GM12878 (cell line): ENCODE results near the gene NLGN2. TPM values are rescaled to one million over a fixed set of nuclear protein-coding genes. Genes with fewer than 3 reads are reported as not detected.

ENCODE experiments used
- ATAC-seq: fragments of 200-7000 bp; cut with Tn5 transposase; 3 replicates; pipeline ENCODE4 v1.9.1; 2020; ENCODE audit warnings: mild to moderate bottlenecking, moderate library complexity
- BruUV-seq: library from RNA; stranded (reverse); fragments of 400-500 nt; replicated peaks from 2 replicates; lab custom pipeline; 2021; lab: Mats Ljungman, UMichigan
- CTCF ChIA-PET: fragments of 300-600 bp; sonication (Branson Sonifier 250); formaldehyde crosslinking; extraction: SDS; loops from one replicate; lab custom pipeline; 2021; ENCODE audit warnings: inconsistent platforms; lab: Yijun Ruan, JAX
- POLR2A ChIA-PET: fragments of 350-600 bp; formaldehyde crosslinking; extraction: SDS; loops from one replicate; lab custom pipeline; 2021; ENCODE audit warnings: inconsistent platforms; lab: Charles Lee
- RAD21 ChIA-PET: fragments of 300-600 bp; sonication (Branson Sonifier 250); formaldehyde crosslinking; loops from one replicate; lab custom pipeline; 2023; ENCODE audit warnings: antibody characterized with exemption; ENCODE audit not compliant: unreplicated experiment; lab: Charles Lee
- SMC1A ChIA-PET: fragments of 300-600 bp; sonication (Branson Sonifier 250); formaldehyde crosslinking; loops from one replicate; lab custom pipeline; 2023; ENCODE audit not compliant: unreplicated experiment, uncharacterized antibody; lab: Charles Lee
- DNase-seq: peaks from one replicate; pipeline ENCODE4 v3.0.0-alpha.2; 2011; ENCODE audit warnings: low read depth, low spot score
- FAIRE-seq: peaks from 3 replicates; lab custom pipeline; 2011; peaks lifted over from hg19 to GRCh38; lab: Jason Lieb, UNC
- H2AFZ ChIP-seq: 2 replicates; pipeline ENCODE4 v1.6.0; 2011; ENCODE audit warnings: low read depth, low read length, control low read depth; ENCODE audit not compliant: control insufficient read depth
- H3K27ac ChIP-seq: 2 replicates; pipeline ENCODE4 v1.5.1; 2011; ENCODE audit warnings: control low read depth; ENCODE audit not compliant: control insufficient read depth, insufficient read depth
- H3K27me3 ChIP-seq, 2 experiments: replicated peaks in 1 of 2; 2 replicates each; pipeline versions ENCODE4 v1.6.0 to v1.6.1; 2011; ENCODE audit warnings: low read length in 1 of 2; ENCODE audit not compliant: control insufficient read depth in 2 of 2, insufficient read depth in 2 of 2
- H3K36me3 ChIP-seq, 2 experiments: 2 replicates each; pipeline ENCODE4 v1.5.1; 2011; ENCODE audit warnings: low read length in 1 of 2; ENCODE audit not compliant: control insufficient read depth in 2 of 2, insufficient read depth in 2 of 2
- H3K4me1 ChIP-seq: 2 replicates; pipeline ENCODE4 v1.6.1; 2011; ENCODE audit warnings: mild to moderate bottlenecking, low read length, moderate library complexity, mixed read lengths; ENCODE audit not compliant: control insufficient read depth, insufficient read depth
- H3K4me2 ChIP-seq: 2 replicates; pipeline ENCODE4 v1.6.0; 2011; ENCODE audit warnings: control low read depth; ENCODE audit not compliant: control insufficient read depth, insufficient read depth
- H3K4me3 ChIP-seq: fragments of 200-600 bp; sonication (generic); 2 replicates; pipeline ENCODE4 v1.5.1; 2016
- H3K79me2 ChIP-seq: 2 replicates; pipeline ENCODE4 v1.6.0; 2011; ENCODE audit warnings: low read length; ENCODE audit not compliant: control insufficient read depth, insufficient read depth
- H3K9ac ChIP-seq: 2 replicates; pipeline ENCODE4 v1.8.0; 2011; ENCODE audit warnings: low read length, control low read depth, mixed read lengths; ENCODE audit not compliant: control insufficient read depth, insufficient read depth
- H3K9me3 ChIP-seq: replicated peaks from 3 replicates; pipeline ENCODE4 v1.5.1; 2011; ENCODE audit warnings: mild to moderate bottlenecking, low read length; ENCODE audit not compliant: control insufficient read depth, insufficient read depth
- H4K20me1 ChIP-seq: 2 replicates; pipeline ENCODE4 v1.6.0; 2011; ENCODE audit not compliant: control insufficient read depth, insufficient read depth
- BCL3 ChIP-seq: IDR thresholded peaks from 2 replicates; pipeline ENCODE4 v1.6.1; 2011; ENCODE audit warnings: borderline replicate concordance, low read depth, mild to moderate bottlenecking, moderate library complexity, low read length; ENCODE audit not compliant: insufficient read depth, poor library complexity, severe bottlenecking
- CHD1 ChIP-seq: IDR thresholded peaks from 2 replicates; pipeline ENCODE4 v1.6.1; 2012; ENCODE audit warnings: low read depth, low read length, improper control_type of control experiment
- HDAC2 ChIP-seq: fragments of 200-600 bp; sonication (generic); IDR thresholded peaks from 2 replicates; pipeline ENCODE4 v1.6.1; 2017
- HDAC6 ChIP-seq: fragments of 200-600 bp; sonication (generic); IDR thresholded peaks from one replicate; pipeline ENCODE4 v1.8.0; 2017; ENCODE audit warnings: antibody characterized with exemption; ENCODE audit not compliant: unreplicated experiment
- HSF1 ChIP-seq: fragments of 150-350 bp; IDR thresholded peaks from 2 replicates; pipeline ENCODE4 v1.6.1; 2014; ENCODE audit warnings: mild to moderate bottlenecking, low read depth, low read length
- IKZF2 ChIP-seq, 2 experiments: fragments of 450-650 bp; IDR thresholded peaks; 2 replicates each; pipeline ENCODE4 v1.6.1; 2017; ENCODE audit warnings: mild to moderate bottlenecking in 2 of 2, moderate library complexity in 2 of 2
- LARP7 ChIP-seq: fragments of 450-650 bp; IDR thresholded peaks from 2 replicates; pipeline ENCODE4 v1.6.1; 2017; ENCODE audit warnings: mild to moderate bottlenecking
- PML ChIP-seq: IDR thresholded peaks from 2 replicates; pipeline ENCODE4 v1.6.1; 2012; ENCODE audit warnings: low read length, inconsistent platforms
- POLR2A ChIP-seq: IDR thresholded peaks from 2 replicates; pipeline ENCODE4 v1.6.1; 2011; ENCODE audit warnings: low read depth, mild to moderate bottlenecking, low read length
- RBBP5 ChIP-seq: fragments of 200-600 bp; sonication (generic); conservative IDR thresholded peaks from 2 replicates; pipeline ENCODE4 v1.6.1; 2016
- SMAD1 ChIP-seq: fragments of 450-650 bp; IDR thresholded peaks from 2 replicates; pipeline ENCODE4 v1.6.1; 2018; ENCODE audit warnings: mild to moderate bottlenecking, low read depth; ENCODE audit not compliant: partially characterized antibody
- SUPT20H ChIP-seq: IDR thresholded peaks from 2 replicates; pipeline ENCODE4 v1.6.1; 2011; ENCODE audit warnings: low read depth, mild to moderate bottlenecking, low read length, moderate library complexity, borderline replicate concordance; ENCODE audit not compliant: control insufficient read depth
- TCF7 ChIP-seq: IDR thresholded peaks from 2 replicates; pipeline ENCODE4 v1.6.1; 2014; ENCODE audit warnings: antibody characterized with exemption, borderline replicate concordance
- ZNF207 ChIP-seq: fragments of 450-650 bp; IDR thresholded peaks from 2 replicates; pipeline ENCODE4 v1.6.1; 2014; ENCODE audit warnings: antibody characterized with exemption, mild to moderate bottlenecking, borderline replicate concordance
- ZNF24 ChIP-seq: fragments of 450-650 bp; IDR thresholded peaks from 2 replicates; pipeline ENCODE4 v1.6.1; 2017; ENCODE audit warnings: antibody characterized with exemption, mild to moderate bottlenecking
- WGBS: methylation state at CpG from one replicate; pipeline ENCODE4 v1.1.6; 2016; ENCODE audit warnings: low lambda C conversion rate; ENCODE audit not compliant: insufficient replicate concordance, insufficient coverage; ENCODE audit errors: missing lambda C conversion rate; 5-methylcytosine and 5-hydroxymethylcytosine counted together
- in situ Hi-C: fragments of 300-500 bp; cut with MboI; formaldehyde crosslinking; loops from 9 replicates; pipeline ENCODE4 v1.14.3; 2018; ENCODE audit warnings: mixed read lengths
- intact Hi-C: fragments of 100-400 bp; cut with micrococcal nuclease; formaldehyde crosslinking; loops from one replicate; pipeline ENCODE4 v1.14.2; 2022; ENCODE audit not compliant: unreplicated experiment
- polyA plus RNA-seq, 11 experiments: library from polyadenylated mRNA; depleted of rRNA in 4 of 11; unstranded in 6 of 11; stranded (reverse) in 5 of 11; fragments of >200 nt; fragmentation: Nextera tagmentation in 4 of 11; fragmentation: Illumina TruSeq in 1 of 11; extraction: Ambion mirVana in 4 of 11; extraction: Trizol in 1 of 11; gene quantifications; 1 replicate in 1 of 11; 2 replicates in 10 of 11; pipeline versions ENCODE4 v1.2.1 to v1.2.3, GENCODE V29; 2011 to 2016; ENCODE audit warnings: inconsistent platforms in 2 of 11, missing spikeins in 2 of 11, low read depth in 1 of 11
- total RNA-seq, 4 experiments: library from RNA; depleted of rRNA in 3 of 4; stranded (reverse); fragments of >200 nt in 3 of 4; fragmentation: Illumina TruSeq in 1 of 4; extraction: Trizol in 1 of 4; gene quantifications; 2 replicates each; pipeline versions ENCODE4 v1.2.1 to v1.2.3, GENCODE V29; 2013 to 2021
- TF ChIP-seq, protein P1 (sequence below): IDR thresholded peaks from 2 replicates; pipeline ENCODE4 v1.6.1; 2012; ENCODE audit warnings: low read depth, low read length, improper control_type of control experiment
- TF ChIP-seq, protein P2 (sequence below): IDR thresholded peaks from 2 replicates; pipeline ENCODE4 v1.6.1; 2011; ENCODE audit warnings: borderline replicate concordance, low read depth, mild to moderate bottlenecking, moderate library complexity, mixed read lengths, low read length; ENCODE audit not compliant: insufficient read depth; ENCODE audit errors: extremely low read length
- TF ChIP-seq, protein P3 (sequence below): IDR thresholded peaks from 2 replicates; pipeline ENCODE4 v1.6.1; 2011; ENCODE audit warnings: low read depth, mild to moderate bottlenecking, low read length, moderate library complexity, borderline replicate concordance; ENCODE audit errors: extremely low read depth

The NLGN2 gene
- total and polyA plus RNA-seq, 10 of the 15 experiments (the other 5 are each of a cell fraction or from before 2014, with no cell fraction given) = 0.02 to 0.87 (median 0.11) TPM; not detected in 2

GRCh38 chr17:7408252-7408727 is 645 bp downstream of the NLGN2 start (continued):
- TF ChIP-seq, protein P1, sequence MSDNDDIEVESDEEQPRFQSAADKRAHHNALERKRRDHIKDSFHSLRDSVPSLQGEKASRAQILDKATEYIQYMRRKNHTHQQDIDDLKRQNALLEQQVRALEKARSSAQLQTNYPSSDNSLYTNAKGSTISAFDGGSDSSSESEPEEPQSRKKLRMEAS = no peak
- no peak for TF ChIP-seq POLR2A

- H3K4me3 ChIP-seq = no peak overlapping the region
- no peak for ATAC-seq
- no peak overlapping the region for H3K9ac ChIP-seq
- in situ Hi-C loops = no loop called here
- BruUV-seq = no TSS peak
- H4K20me1 ChIP-seq = no peaks in the 10 kb centered on the region
- H3K4me1 ChIP-seq = no peaks in the 10 kb centered on the region
- RAD21 ChIA-PET = no interaction called here
- TF ChIP-seq TCF7 (no peak), ZNF24 (no peak), ZNF207 (no peak), SUPT20H (no peak), HDAC2 (no peak), IKZF2 (IDR thresholded peaks at IDR 0.05) (no peak), HDAC6 (no peak), HSF1 (no peak), SMAD1 (no peak), PML (no peak), CHD1 (no peak), LARP7 (no peak), RBBP5 (no peak), BCL3 (no peak)
- TF ChIP-seq, protein P2, sequence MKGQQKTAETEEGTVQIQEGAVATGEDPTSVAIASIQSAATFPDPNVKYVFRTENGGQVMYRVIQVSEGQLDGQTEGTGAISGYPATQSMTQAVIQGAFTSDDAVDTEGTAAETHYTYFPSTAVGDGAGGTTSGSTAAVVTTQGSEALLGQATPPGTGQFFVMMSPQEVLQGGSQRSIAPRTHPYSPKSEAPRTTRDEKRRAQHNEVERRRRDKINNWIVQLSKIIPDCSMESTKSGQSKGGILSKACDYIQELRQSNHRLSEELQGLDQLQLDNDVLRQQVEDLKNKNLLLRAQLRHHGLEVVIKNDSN = no peak
- TF ChIP-seq, protein P3, sequence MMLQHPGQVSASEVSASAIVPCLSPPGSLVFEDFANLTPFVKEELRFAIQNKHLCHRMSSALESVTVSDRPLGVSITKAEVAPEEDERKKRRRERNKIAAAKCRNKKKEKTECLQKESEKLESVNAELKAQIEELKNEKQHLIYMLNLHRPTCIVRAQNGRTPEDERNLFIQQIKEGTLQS = no peak
- TF ChIP-seq, all 136 proteins: peak for 0
- ChIA-PET POLR2A (interaction anchor here (1.4 kb wide), 1 partner anchor 10 kb away, joined by 3 read pairs; no protein-coding TSS in a partner anchor), SMC1A (interaction anchor here (0.6 kb wide), 1 partner anchor 112 kb away, joined by 3 read pairs; no protein-coding TSS in a partner anchor), CTCF (no interaction called here)
- H2AFZ ChIP-seq = no peak overlapping the region
- H3K9me3 ChIP-seq = no peaks in the 10 kb centered on the region
- peaks cover 0 to 6% of the 10 kb centered on the region in 2 experiments; a peak in 3 of 4 replicates for H3K27me3 ChIP-seq
- WGBS = 69% methylated on average over 6 of the region's 6 CpGs
- H3K27ac ChIP-seq = no peak overlapping the region
- H3K36me3 ChIP-seq = no peaks in the 10 kb centered on the region
- no peak overlapping the region for H3K4me2 ChIP-seq
- intact Hi-C loops = no loop called here
- H3K79me2 ChIP-seq = no peaks in the 10 kb centered on the region
- FAIRE-seq = no peak
- no peak for DNase-seq
Measured at GRCh38 chr17:7408863-7409262, 1.2 kb downstream of the NLGN2 start.
